ENCODE results near the gene LRPPRC. TPM values are rescaled to one million over a fixed set of nuclear protein-coding genes. Genes with fewer than 3 reads are reported as not detected.

The LRPPRC gene
- total and polyA plus RNA-seq, 2 donors (not counting 1 experiment from before 2014, with no cell fraction given), result 54.6 to 70.4 TPM

DNA sequence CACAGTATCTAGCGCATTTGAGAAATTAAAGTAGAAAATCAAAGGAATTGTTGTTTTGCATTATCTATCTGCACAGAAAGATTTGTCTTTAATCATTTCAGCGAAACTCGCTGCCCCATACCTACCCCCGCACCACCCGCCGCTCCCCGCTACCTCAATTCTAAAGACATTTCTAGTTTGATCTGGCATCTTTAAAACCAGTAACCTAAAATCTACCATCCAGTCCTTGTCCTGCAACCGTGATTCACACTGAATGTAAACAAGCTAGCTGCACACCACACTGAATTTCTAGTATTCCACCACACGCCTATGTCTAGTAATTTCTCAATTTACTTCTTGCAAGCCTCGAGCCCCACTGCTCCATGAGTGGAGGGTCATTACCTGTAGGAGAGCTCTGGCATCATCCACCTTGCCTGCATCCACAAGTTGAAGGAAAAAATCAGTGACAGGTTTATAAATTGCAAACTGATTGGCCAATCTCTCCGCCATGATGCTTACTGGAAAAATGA lies 96.9 kb downstream of the LRPPRC start:
- Histone ChIP-seq H4K20me1 (ENCODE audit: control insufficient read depth, extremely low read depth, insufficient read depth, low read length) (no peaks in the 10 kb centered on the region), H2AFZ (ENCODE audit: low read length) (no peak overlapping the region), H3K4me3 (replicated peaks in 1 of 4; ENCODE audit: control extremely low read depth in 1 of 4, insufficient read depth in 1 of 4, low read depth in 3 of 4, low read length in 4 of 4) (no peak overlapping the region), H3K9ac (ENCODE audit: insufficient read depth, low read length) (no peak overlapping the region), H3K27me3 (ENCODE audit: control insufficient read depth, insufficient read depth, low read length) (no peaks in the 10 kb centered on the region), H3K79me2 (ENCODE audit: control insufficient read depth, insufficient read depth, low read length) (no peaks in the 10 kb centered on the region), H3K36me3 (ENCODE audit: control insufficient read depth, insufficient read depth, low read length) (peaks cover 5% of the 10 kb centered on the region), H3K27ac (ENCODE audit: insufficient read depth, low read length) (peak overlapping the region; percentile 23), H3K9me3 (ENCODE audit: control insufficient read depth, insufficient read depth, low read depth, low read length) (no peaks in the 10 kb centered on the region), H3K4me2 (ENCODE audit: extremely low read depth, insufficient read depth, low read length) (no peak overlapping the region), H3K4me1 (ENCODE audit: control insufficient read depth, extremely low read depth, insufficient read depth, low read length) (no peaks in the 10 kb centered on the region)
- no peak for DNase-seq (ENCODE audit: low read depth in 2 of 2)
- no peak for TF ChIP-seq EZH2 (IDR thresholded peaks at IDR 0.05; ENCODE audit: low read length, missing control alignments)
- TF ChIP-seq, protein P1, sequence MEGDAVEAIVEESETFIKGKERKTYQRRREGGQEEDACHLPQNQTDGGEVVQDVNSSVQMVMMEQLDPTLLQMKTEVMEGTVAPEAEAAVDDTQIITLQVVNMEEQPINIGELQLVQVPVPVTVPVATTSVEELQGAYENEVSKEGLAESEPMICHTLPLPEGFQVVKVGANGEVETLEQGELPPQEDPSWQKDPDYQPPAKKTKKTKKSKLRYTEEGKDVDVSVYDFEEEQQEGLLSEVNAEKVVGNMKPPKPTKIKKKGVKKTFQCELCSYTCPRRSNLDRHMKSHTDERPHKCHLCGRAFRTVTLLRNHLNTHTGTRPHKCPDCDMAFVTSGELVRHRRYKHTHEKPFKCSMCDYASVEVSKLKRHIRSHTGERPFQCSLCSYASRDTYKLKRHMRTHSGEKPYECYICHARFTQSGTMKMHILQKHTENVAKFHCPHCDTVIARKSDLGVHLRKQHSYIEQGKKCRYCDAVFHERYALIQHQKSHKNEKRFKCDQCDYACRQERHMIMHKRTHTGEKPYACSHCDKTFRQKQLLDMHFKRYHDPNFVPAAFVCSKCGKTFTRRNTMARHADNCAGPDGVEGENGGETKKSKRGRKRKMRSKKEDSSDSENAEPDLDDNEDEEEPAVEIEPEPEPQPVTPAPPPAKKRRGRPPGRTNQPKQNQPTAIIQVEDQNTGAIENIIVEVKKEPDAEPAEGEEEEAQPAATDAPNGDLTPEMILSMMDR (conservative IDR thresholded peaks at IDR 0.05 in 1 of 2, IDR thresholded peaks at IDR 0.05 in 1 of 2; ENCODE audit: low read depth in 1 of 2, low read length in 2 of 2), result no peak

DNA sequence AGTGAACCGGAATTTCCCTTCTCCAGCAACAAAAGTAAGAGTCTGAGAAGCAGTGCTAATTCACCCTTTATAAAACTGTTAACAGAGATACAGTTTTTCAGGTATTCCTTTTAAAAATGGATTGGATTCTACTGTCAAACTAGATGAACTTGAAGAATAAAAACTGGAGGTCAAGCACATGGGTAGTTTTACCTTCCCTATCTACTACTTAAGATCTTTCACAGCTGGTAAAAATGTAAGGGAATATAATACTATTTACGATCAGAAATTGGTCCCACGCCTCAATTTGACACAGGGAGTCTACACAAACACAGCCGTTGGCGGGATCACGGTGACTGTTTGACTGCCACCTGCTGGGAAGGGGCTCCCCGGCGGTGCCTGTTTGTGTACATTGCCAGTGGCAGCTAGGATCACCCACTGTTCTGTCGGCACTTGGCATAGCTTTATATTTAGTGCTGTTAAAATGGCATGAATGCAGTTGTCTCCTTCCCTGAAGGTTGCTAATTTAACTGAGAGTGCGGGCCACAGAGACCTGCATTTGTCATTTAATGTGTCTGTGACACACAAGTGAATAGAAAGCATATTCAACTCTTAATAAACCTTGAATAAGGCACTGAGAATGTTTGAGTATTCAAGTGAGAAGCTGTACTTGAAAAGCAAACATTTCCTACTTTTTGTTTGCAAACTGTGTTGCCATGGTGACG lies 97.5 kb downstream of the LRPPRC start:
- Histone ChIP-seq H4K20me1 (ENCODE audit: control insufficient read depth, extremely low read depth, insufficient read depth, low read length) (no peaks in the 10 kb centered on the region), H3K27me3 (ENCODE audit: control insufficient read depth, insufficient read depth, low read length) (no peaks in the 10 kb centered on the region), H3K9me3 (ENCODE audit: control insufficient read depth, insufficient read depth, low read depth, low read length) (no peaks in the 10 kb centered on the region), H3K27ac (ENCODE audit: insufficient read depth, low read length) (peak overlapping the region; percentile 23), H3K4me1 (ENCODE audit: control insufficient read depth, extremely low read depth, insufficient read depth, low read length) (no peaks in the 10 kb centered on the region), H3K79me2 (ENCODE audit: control insufficient read depth, insufficient read depth, low read length) (no peaks in the 10 kb centered on the region), H3K4me2 (ENCODE audit: extremely low read depth, insufficient read depth, low read length) (no peak overlapping the region), H3K9ac (ENCODE audit: insufficient read depth, low read length) (no peak overlapping the region), H2AFZ (ENCODE audit: low read length) (no peak overlapping the region), H3K36me3 (ENCODE audit: control insufficient read depth, insufficient read depth, low read length) (peaks cover 5% of the 10 kb centered on the region), H3K4me3 (replicated peaks in 1 of 4; ENCODE audit: control extremely low read depth in 1 of 4, insufficient read depth in 1 of 4, low read depth in 3 of 4, low read length in 4 of 4) (no peak overlapping the region)
- peak in 1 of 2 donors; percentile 19 for DNase-seq (ENCODE audit: low read depth in 2 of 2)
- TF ChIP-seq EZH2 (IDR thresholded peaks at IDR 0.05; ENCODE audit: low read length, missing control alignments), result no peak
- TF ChIP-seq, protein P1 (conservative IDR thresholded peaks at IDR 0.05 in 1 of 2, IDR thresholded peaks at IDR 0.05 in 1 of 2; ENCODE audit: low read depth in 1 of 2, low read length in 2 of 2), result peak; percentile 21 to 35

DNA sequence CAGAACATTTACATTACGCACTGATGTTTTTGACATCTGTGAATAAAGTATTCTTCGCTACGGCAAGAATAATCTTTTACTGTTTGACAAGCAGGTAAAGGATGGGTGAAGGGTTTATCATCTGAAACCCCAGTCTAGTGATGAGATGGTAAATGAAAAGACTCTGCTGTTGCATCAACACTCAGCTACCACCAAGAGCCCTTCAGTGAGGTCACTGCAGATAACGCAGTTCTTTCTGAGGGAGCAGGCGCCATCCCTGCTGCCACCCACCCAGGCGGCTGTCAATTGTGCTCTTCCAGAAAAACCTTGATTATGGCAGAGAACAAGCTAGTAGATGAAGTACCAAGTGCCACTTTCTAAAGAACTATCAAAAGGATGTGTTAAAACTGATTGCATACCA lies 98.3 kb downstream of the LRPPRC start:
- peaks cover 4% of the 10 kb centered on the region for H3K36me3 ChIP-seq (ENCODE audit: control insufficient read depth, insufficient read depth, low read length)
- no peak overlapping the region for H3K27ac ChIP-seq (ENCODE audit: insufficient read depth, low read length)
- H3K27me3 ChIP-seq (ENCODE audit: control insufficient read depth, insufficient read depth, low read length), result no peaks in the 10 kb centered on the region
- H3K9me3 ChIP-seq (ENCODE audit: control insufficient read depth, insufficient read depth, low read depth, low read length), result no peaks in the 10 kb centered on the region
- no peaks in the 10 kb centered on the region for H3K4me1 ChIP-seq (ENCODE audit: control insufficient read depth, extremely low read depth, insufficient read depth, low read length)
- H4K20me1 ChIP-seq (ENCODE audit: control insufficient read depth, extremely low read depth, insufficient read depth, low read length), result no peaks in the 10 kb centered on the region
- H3K4me3 ChIP-seq (replicated peaks in 1 of 4; ENCODE audit: control extremely low read depth in 1 of 4, insufficient read depth in 1 of 4, low read depth in 3 of 4, low read length in 4 of 4), result no peak overlapping the region
- no peak for DNase-seq (ENCODE audit: low read depth in 2 of 2)
- H3K4me2 ChIP-seq (ENCODE audit: extremely low read depth, insufficient read depth, low read length), result no peak overlapping the region
- H3K79me2 ChIP-seq (ENCODE audit: control insufficient read depth, insufficient read depth, low read length), result no peaks in the 10 kb centered on the region
- no peak overlapping the region for H3K9ac ChIP-seq (ENCODE audit: insufficient read depth, low read length)
- no peak for TF ChIP-seq EZH2 (IDR thresholded peaks at IDR 0.05; ENCODE audit: low read length, missing control alignments)
- no peak overlapping the region for H2AFZ ChIP-seq (ENCODE audit: low read length)
